ENCODE measurements around the gene CCNDBP1. TPM values are rescaled to one million over a fixed set of nuclear protein-coding genes. Genes with fewer than 3 reads are reported as not detected.
A peak's percentile ranks its signal among the peaks of the same experiment; 100 is the strongest.
"Not testable (repeated sequence)": the region's sequence is repeated elsewhere in the genome, so short reads cannot be mapped to it uniquely, and the experiment has no call there.

Gene CCNDBP1
- polyA plus RNA-seq, 1 donor: 62.5 TPM

- no peak overlapping the region for H3K27ac ChIP-seq (ENCODE audit: low read length)
- H3K9me3 ChIP-seq (ENCODE audit: control insufficient read depth, low read depth, low read length): no peaks in the 10 kb centered on the region
- H3K4me1 ChIP-seq (ENCODE audit: control insufficient read depth, insufficient read depth, low read length): no peaks in the 10 kb centered on the region
- peaks cover 11% of the 10 kb centered on the region for H3K27me3 ChIP-seq (ENCODE audit: control insufficient read depth, insufficient read depth, low read length)
- no peak overlapping the region for H3K4me3 ChIP-seq (ENCODE audit: low read length)
- no peak for DNase-seq
- no CpG with 5 or more reads among the region's 8 CpGs for WGBS (ENCODE audit: insufficient coverage, low lambda C conversion rate)
- H3K36me3 ChIP-seq (ENCODE audit: control insufficient read depth, insufficient read depth, low read length): no peaks in the 10 kb centered on the region
Observed at GRCh38 chr15:43214169-43214568, 29.0 kb downstream of the CCNDBP1 start.

DNA sequence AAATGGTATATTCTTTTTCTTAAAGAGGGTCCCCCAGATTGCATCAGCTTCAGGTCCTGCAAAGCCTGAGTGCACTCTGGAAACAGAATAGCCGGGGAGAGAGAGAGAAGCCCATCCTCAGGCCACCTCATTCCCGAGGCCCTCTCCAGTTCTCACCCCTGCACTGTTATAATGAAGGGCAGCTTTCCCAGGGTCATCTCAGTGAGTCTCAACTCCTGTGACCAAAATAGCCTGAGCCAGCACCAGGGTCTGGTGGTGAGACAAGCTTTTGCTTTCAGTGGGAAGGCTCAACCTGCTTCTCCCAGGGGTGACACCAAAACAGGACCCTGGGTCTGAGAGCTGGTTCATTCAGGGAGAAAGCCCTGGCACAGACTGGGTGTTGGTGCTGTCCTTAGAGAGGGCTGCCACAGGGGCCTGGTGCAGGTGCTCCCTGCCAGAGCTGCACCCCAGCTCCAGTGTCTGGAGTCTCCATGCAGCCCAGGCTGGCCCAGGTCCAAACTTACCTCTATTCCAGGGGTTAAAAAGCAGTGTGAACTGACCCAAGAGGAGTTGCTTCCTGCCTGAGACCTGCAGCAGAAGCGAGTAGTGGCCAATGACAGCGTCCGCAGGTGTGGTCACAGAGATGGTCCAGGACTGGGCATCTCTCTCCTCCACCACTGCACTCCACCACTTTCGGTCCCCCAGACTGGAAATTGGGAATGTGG, 29.5 kb downstream of the CCNDBP1 start:
- no CpG with 5 or more reads among the region's 6 CpGs for WGBS (ENCODE audit: insufficient coverage, low lambda C conversion rate)
- Histone ChIP-seq H3K36me3 (ENCODE audit: control insufficient read depth, insufficient read depth, low read length) (no peaks in the 10 kb centered on the region), H3K27me3 (ENCODE audit: control insufficient read depth, insufficient read depth, low read length) (peaks cover 6% of the 10 kb centered on the region), H3K4me1 (ENCODE audit: control insufficient read depth, insufficient read depth, low read length) (no peaks in the 10 kb centered on the region), H3K9me3 (ENCODE audit: control insufficient read depth, low read depth, low read length) (no peaks in the 10 kb centered on the region), H3K27ac (ENCODE audit: low read length) (no peak overlapping the region), H3K4me3 (ENCODE audit: low read length) (no peak overlapping the region)
- no peak for DNase-seq

DNA sequence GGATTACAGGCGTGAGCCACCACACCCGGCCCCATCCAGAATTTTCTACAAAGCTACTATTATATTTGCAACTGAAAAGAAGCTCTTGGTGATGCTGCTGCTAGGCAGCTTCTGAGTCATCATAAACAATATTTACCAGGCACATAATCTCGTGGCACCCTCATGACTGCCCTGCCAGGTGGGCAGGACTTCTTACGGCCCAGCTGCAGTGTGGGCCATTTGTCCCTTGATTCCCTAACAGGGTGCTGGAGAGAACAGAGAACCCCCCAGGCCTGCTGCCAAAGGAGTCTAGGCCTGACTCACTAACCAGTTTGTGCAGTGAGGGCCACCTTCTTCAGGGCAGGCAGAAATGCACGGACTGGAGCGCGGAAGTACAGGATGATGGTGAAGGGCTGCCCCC, 30.8 kb downstream of the CCNDBP1 start:
- H3K4me1 ChIP-seq (ENCODE audit: control insufficient read depth, insufficient read depth, low read length): no peaks in the 10 kb centered on the region
- no CpG with 5 or more reads among the region's 7 CpGs for WGBS (ENCODE audit: insufficient coverage, low lambda C conversion rate)
- DNase-seq: no peak
- H3K4me3 ChIP-seq (ENCODE audit: low read length): no peak overlapping the region
- H3K9me3 ChIP-seq (ENCODE audit: control insufficient read depth, low read depth, low read length): no peaks in the 10 kb centered on the region
- no peaks in the 10 kb centered on the region for H3K36me3 ChIP-seq (ENCODE audit: control insufficient read depth, insufficient read depth, low read length)
- no peak overlapping the region for H3K27ac ChIP-seq (ENCODE audit: low read length)
- no peaks in the 10 kb centered on the region for H3K27me3 ChIP-seq (ENCODE audit: control insufficient read depth, insufficient read depth, low read length)

- peaks cover 4% of the 10 kb centered on the region for H3K4me1 ChIP-seq (ENCODE audit: control insufficient read depth, insufficient read depth, low read length)
- no peak for DNase-seq
- H3K4me3 ChIP-seq (ENCODE audit: low read length): no peak overlapping the region
- no peak overlapping the region for H3K27ac ChIP-seq (ENCODE audit: low read length)
- H3K27me3 ChIP-seq (ENCODE audit: control insufficient read depth, insufficient read depth, low read length): no peaks in the 10 kb centered on the region
- H3K9me3 ChIP-seq (ENCODE audit: control insufficient read depth, low read depth, low read length): no peaks in the 10 kb centered on the region
- H3K36me3 ChIP-seq (ENCODE audit: control insufficient read depth, insufficient read depth, low read length): no peaks in the 10 kb centered on the region
- WGBS (ENCODE audit: insufficient coverage, low lambda C conversion rate): 77% methylated on average over 1 of the region's 13 CpGs
Observed at GRCh38 chr15:43218908-43219706, 33.9 kb downstream of the CCNDBP1 start.

DNA sequence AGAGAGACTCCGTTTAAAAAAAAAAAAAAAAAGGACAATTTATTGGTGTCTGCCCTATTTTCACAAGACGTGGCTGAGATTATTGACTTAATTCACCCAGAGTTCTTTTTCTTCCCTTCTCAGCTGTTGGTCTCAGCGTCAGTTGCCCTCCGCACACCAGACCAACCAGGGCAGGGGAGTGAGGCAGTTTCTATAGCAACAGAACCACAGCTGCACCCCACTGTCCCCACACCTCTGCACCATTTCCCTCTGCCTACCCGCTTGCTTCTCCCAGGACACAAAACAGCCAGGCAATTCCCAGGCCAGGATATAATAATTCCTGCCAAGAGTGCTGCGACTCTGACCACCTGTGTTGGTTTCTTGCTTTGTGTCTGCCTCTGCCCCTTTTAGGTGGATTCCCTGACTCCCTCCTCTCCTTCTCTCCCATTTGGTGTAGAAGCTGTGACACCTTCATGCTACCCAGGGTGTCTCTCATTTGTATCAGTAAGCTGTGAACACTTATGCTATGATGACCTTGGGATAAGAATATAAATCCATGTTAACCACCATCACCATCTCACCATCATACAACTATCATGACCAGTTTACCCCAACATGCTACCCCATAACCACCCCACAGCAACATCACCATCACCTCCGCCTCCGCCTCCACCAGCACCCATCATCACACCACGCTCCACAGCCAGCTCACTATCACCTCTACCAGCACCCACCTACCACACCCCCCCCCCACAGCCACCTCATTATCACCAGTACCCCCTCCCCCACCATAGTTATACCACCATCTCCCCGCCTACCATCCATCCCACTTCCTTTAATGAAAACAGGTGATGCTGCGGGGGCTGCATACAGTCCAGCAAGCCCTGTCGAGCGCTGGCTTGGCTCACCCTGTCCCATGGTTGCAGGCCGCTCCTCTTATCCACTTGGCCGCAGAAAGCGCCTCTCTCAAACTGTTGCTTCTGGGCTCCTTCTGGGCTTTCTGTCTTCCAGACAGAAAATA, 35.0 kb downstream of the CCNDBP1 start:
- Histone ChIP-seq H3K4me3 (ENCODE audit: low read length) (no peak overlapping the region), H3K9me3 (ENCODE audit: control insufficient read depth, low read depth, low read length) (no peaks in the 10 kb centered on the region), H3K4me1 (ENCODE audit: control insufficient read depth, insufficient read depth, low read length) (peaks cover 4% of the 10 kb centered on the region), H3K36me3 (ENCODE audit: control insufficient read depth, insufficient read depth, low read length) (no peaks in the 10 kb centered on the region), H3K27me3 (ENCODE audit: control insufficient read depth, insufficient read depth, low read length) (no peaks in the 10 kb centered on the region), H3K27ac (ENCODE audit: low read length) (no peak overlapping the region)
- WGBS (ENCODE audit: insufficient coverage, low lambda C conversion rate): 0% methylated on average over 1 of the region's 16 CpGs
- DNase-seq: no peak

DNA sequence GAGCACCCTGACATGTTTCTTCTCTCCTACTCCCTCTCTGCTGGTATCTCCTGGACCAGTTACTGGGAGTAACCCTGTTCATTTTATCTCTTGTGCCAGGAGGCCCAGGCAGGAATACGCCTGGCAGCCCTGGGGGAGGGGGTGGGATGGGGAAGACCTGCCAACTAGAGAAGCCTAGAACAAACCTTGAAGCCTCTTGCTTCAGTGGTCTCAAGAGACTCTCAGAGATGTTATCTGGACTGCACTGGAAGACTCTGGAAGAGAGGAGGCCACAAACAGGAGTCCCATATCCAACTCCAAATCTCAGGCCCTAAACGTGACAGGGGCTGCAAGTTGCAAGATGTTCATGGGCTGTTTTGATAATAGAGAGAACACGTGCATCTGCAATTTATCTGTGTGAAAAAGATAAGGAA, 35.8 kb downstream of the CCNDBP1 start, which contains the start of gene EPB42:
Gene EPB42 (minus strand): TSS at position 28 of the 413 bp plus-strand sequence. CDS start 193 bp downstream, outside the sequence.
- H3K4me3 ChIP-seq (ENCODE audit: low read length): no peak within 1 kb of the TSS
- H3K4me1 ChIP-seq (ENCODE audit: control insufficient read depth, insufficient read depth, low read length): peaks cover 4% of the 10 kb centered on the region
- no peaks in the 10 kb centered on the region for H3K9me3 ChIP-seq (ENCODE audit: control insufficient read depth, low read depth, low read length)
- 13% methylated on average over 1 of the region's 3 CpGs for WGBS (ENCODE audit: insufficient coverage, low lambda C conversion rate)
- no peak within 1 kb of the TSS for H3K27ac ChIP-seq (ENCODE audit: low read length)
- no peaks in the 10 kb centered on the region for H3K27me3 ChIP-seq (ENCODE audit: control insufficient read depth, insufficient read depth, low read length)
- no peaks in the 10 kb centered on the region for H3K36me3 ChIP-seq (ENCODE audit: control insufficient read depth, insufficient read depth, low read length)
- DNase-seq: no peak

- Histone ChIP-seq H3K27ac (ENCODE audit: low read length) (no peak overlapping the region), H3K4me3 (ENCODE audit: low read length) (no peak overlapping the region), H3K36me3 (ENCODE audit: control insufficient read depth, insufficient read depth, low read length) (no peaks in the 10 kb centered on the region), H3K4me1 (ENCODE audit: control insufficient read depth, insufficient read depth, low read length) (peaks cover 4% of the 10 kb centered on the region), H3K27me3 (ENCODE audit: control insufficient read depth, insufficient read depth, low read length) (no peaks in the 10 kb centered on the region), H3K9me3 (ENCODE audit: control insufficient read depth, low read depth, low read length) (no peaks in the 10 kb centered on the region)
- no CpG with 5 or more reads among the region's 1 CpG for WGBS (ENCODE audit: insufficient coverage, low lambda C conversion rate)
- peak in 1 of 2 donors; percentile 18 for DNase-seq
Observed at GRCh38 chr15:43221422-43221821, 36.2 kb downstream of the CCNDBP1 start.

DNA sequence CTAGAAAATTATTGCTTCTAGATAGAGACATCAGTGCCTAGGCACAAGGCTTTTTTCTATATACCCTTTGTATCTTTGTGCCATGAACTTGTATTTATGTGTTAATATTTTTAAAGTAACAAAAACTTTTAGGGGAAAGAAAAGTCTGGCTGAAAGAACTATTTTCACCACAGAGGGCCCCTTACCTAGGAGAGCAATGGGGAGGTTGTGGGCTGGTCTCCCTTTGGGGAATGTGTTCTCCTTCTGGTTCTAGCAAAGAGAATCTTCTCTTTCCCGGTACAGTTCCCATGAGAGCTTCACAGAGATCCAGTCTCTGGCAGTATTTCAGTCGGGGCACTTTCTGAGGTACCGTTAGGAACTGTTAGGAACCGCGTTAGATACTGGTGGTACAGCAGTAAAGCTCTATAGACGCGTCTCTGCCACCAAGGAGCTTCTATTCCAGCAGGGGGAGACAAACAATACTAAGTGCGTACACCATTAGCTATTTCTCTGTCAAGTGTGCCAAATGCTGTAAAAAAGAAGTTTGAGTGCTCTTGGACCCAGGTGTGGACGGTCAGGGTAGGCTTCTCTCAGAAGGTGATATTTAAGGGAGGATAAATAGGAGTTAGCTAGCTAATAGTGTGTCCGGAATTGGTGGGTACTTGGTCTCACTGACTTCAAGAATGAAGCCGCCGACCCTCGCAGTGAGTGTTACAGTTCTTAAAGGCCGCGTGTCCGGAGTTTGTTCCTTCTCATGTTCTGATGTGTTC, 40.2 kb downstream of the CCNDBP1 start:
- Histone ChIP-seq H3K9me3 (ENCODE audit: control insufficient read depth, low read depth, low read length) (no peaks in the 10 kb centered on the region), H3K36me3 (ENCODE audit: control insufficient read depth, insufficient read depth, low read length) (no peaks in the 10 kb centered on the region), H3K27me3 (ENCODE audit: control insufficient read depth, insufficient read depth, low read length) (peaks cover 2% of the 10 kb centered on the region), H3K4me1 (ENCODE audit: control insufficient read depth, insufficient read depth, low read length) (peaks cover 4% of the 10 kb centered on the region), H3K27ac (ENCODE audit: low read length) (no peak overlapping the region), H3K4me3 (ENCODE audit: low read length) (no peak overlapping the region)
- DNase-seq: peak; percentile 29 to 35
- WGBS (ENCODE audit: insufficient coverage, low lambda C conversion rate): no CpG with 5 or more reads among the region's 16 CpGs

GRCh38 chr15:43225950-43226255, 40.7 kb downstream of the CCNDBP1 start:
- H3K36me3 ChIP-seq (ENCODE audit: control insufficient read depth, insufficient read depth, low read length); H3K9me3 ChIP-seq (ENCODE audit: control insufficient read depth, low read depth, low read length); H3K4me1 ChIP-seq (ENCODE audit: control insufficient read depth, insufficient read depth, low read length); H3K27ac ChIP-seq (ENCODE audit: low read length); H3K4me3 ChIP-seq (ENCODE audit: low read length); H3K27me3 ChIP-seq (ENCODE audit: control insufficient read depth, insufficient read depth, low read length); DNase-seq: not testable (repeated sequence)
- WGBS (ENCODE audit: insufficient coverage, low lambda C conversion rate): no CpG with 5 or more reads among the region's 12 CpGs

All from large intestine (tissue), 3 donors.